ENCODE measurements around the gene POU2AF2. TPM values are rescaled to one million over a fixed set of nuclear protein-coding genes. Genes with fewer than 3 reads are reported as not detected.

POU2AF2 gene
- total RNA-seq, 1 experiment from 2014 or later = not detected

- no peaks in the 10 kb centered on the region for H3K27me3 ChIP-seq (ENCODE audit: control insufficient read depth, insufficient read depth, low read length)
- DNase-seq = no peak
- no peak overlapping the region for H3K4me3 ChIP-seq (ENCODE audit: insufficient read depth, low read depth, low read length)
- no peaks in the 10 kb centered on the region for H3K36me3 ChIP-seq (replicated peaks; ENCODE audit: control insufficient read depth, insufficient read depth, low read length)
Measured at GRCh38 chr11:111324277-111324720, 78.8 kb downstream of the POU2AF2 start.

GRCh38 chr11:111325259-111325658, 79.7 kb downstream of the POU2AF2 start:
- DNase-seq = no peak
- Histone ChIP-seq H3K27me3 (ENCODE audit: control insufficient read depth, insufficient read depth, low read length) (no peaks in the 10 kb centered on the region), H3K4me3 (ENCODE audit: insufficient read depth, low read depth, low read length) (no peak overlapping the region), H3K36me3 (replicated peaks; ENCODE audit: control insufficient read depth, insufficient read depth, low read length) (no peaks in the 10 kb centered on the region)

- no peaks in the 10 kb centered on the region for H3K27me3 ChIP-seq (ENCODE audit: control insufficient read depth, insufficient read depth, low read length)
- H3K36me3 ChIP-seq (replicated peaks; ENCODE audit: control insufficient read depth, insufficient read depth, low read length) = no peaks in the 10 kb centered on the region
- DNase-seq = no peak
- H3K4me3 ChIP-seq (ENCODE audit: insufficient read depth, low read depth, low read length) = no peak overlapping the region
Measured at GRCh38 chr11:111326824-111327223, 81.3 kb downstream of the POU2AF2 start.

- Histone ChIP-seq H3K36me3 (replicated peaks; ENCODE audit: control insufficient read depth, insufficient read depth, low read length) (no peaks in the 10 kb centered on the region), H3K27me3 (ENCODE audit: control insufficient read depth, insufficient read depth, low read length) (no peaks in the 10 kb centered on the region), H3K4me3 (ENCODE audit: insufficient read depth, low read depth, low read length) (no peak overlapping the region)
- DNase-seq = no peak
Measured at GRCh38 chr11:111327908-111328624, 82.5 kb downstream of the POU2AF2 start.

GRCh38 chr11:111329306-111330204, 84.0 kb downstream of the POU2AF2 start:
- H3K4me3 ChIP-seq (ENCODE audit: insufficient read depth, low read depth, low read length) = no peak overlapping the region
- H3K27me3 ChIP-seq (ENCODE audit: control insufficient read depth, insufficient read depth, low read length) = no peaks in the 10 kb centered on the region
- H3K36me3 ChIP-seq (replicated peaks; ENCODE audit: control insufficient read depth, insufficient read depth, low read length) = no peaks in the 10 kb centered on the region
- DNase-seq = no peak

GRCh38 chr11:111330234-111330893, 84.8 kb downstream of the POU2AF2 start:
- no peaks in the 10 kb centered on the region for H3K27me3 ChIP-seq (ENCODE audit: control insufficient read depth, insufficient read depth, low read length)

GRCh38 chr11:111331711-111332479, 86.4 kb downstream of the POU2AF2 start:
- DNase-seq = no peak
- no peaks in the 10 kb centered on the region for H3K27me3 ChIP-seq (ENCODE audit: control insufficient read depth, insufficient read depth, low read length)
- no peaks in the 10 kb centered on the region for H3K36me3 ChIP-seq (replicated peaks; ENCODE audit: control insufficient read depth, insufficient read depth, low read length)
- no peak overlapping the region for H3K4me3 ChIP-seq (ENCODE audit: insufficient read depth, low read depth, low read length)

More at GRCh38 chr11:111330234-111330893, 84.8 kb downstream of the POU2AF2 start:
- no peaks in the 10 kb centered on the region for H3K36me3 ChIP-seq (replicated peaks; ENCODE audit: control insufficient read depth, insufficient read depth, low read length)
- no peak for DNase-seq
- no peak overlapping the region for H3K4me3 ChIP-seq (ENCODE audit: insufficient read depth, low read depth, low read length)

GRCh38 chr11:111334532-111335502, 89.3 kb downstream of the POU2AF2 start:
- Histone ChIP-seq H3K36me3 (replicated peaks; ENCODE audit: control insufficient read depth, insufficient read depth, low read length) (no peaks in the 10 kb centered on the region), H3K4me3 (ENCODE audit: insufficient read depth, low read depth, low read length) (no peak overlapping the region), H3K27me3 (ENCODE audit: control insufficient read depth, insufficient read depth, low read length) (no peaks in the 10 kb centered on the region)
- no peak for DNase-seq

GRCh38 chr11:111335549-111335948, 90.0 kb downstream of the POU2AF2 start:
- H3K27me3 ChIP-seq (ENCODE audit: control insufficient read depth, insufficient read depth, low read length) = no peaks in the 10 kb centered on the region
- no peak overlapping the region for H3K4me3 ChIP-seq (ENCODE audit: insufficient read depth, low read depth, low read length)
- no peak for DNase-seq
- no peaks in the 10 kb centered on the region for H3K36me3 ChIP-seq (replicated peaks; ENCODE audit: control insufficient read depth, insufficient read depth, low read length)

Other genes with a start within 250 kb of the POU2AF2 start
- 0.87 and 1.0 TPM in 2 replicates for gene POU2AF3, start 52.8 kb downstream of the POU2AF2 start, total RNA-seq (2014; rRNA removed; shearing (Covaris generic))
- not detected in 2 replicates for gene POU2AF1, start 133.6 kb downstream of the POU2AF2 start, total RNA-seq (2014; rRNA removed; shearing (Covaris generic))